ENCODE measurements around the gene LRIG1.

LRIG1 gene

GRCh38 chr3:66489581-66489980 lies 11.2 kb downstream of the LRIG1 start:
- Histone ChIP-seq H3K4me2 (ENCODE audit: low read length) (peak overlapping the region; percentile 91), H3K27ac (ENCODE audit: low read depth, low read length) (peak overlapping the region; percentile 97), H3K9me3 (ENCODE audit: control insufficient read depth, insufficient read depth, low read length) (no peaks in the 10 kb centered on the region), H3K4me3 (ENCODE audit: low read length) (peak overlapping the region; percentile 80), H3K27me3 (ENCODE audit: control insufficient read depth, low read length) (no peaks in the 10 kb centered on the region), H3K4me1 (ENCODE audit: control insufficient read depth, low read length) (peaks cover 100% of the 10 kb centered on the region), H4K20me1 (ENCODE audit: control insufficient read depth, insufficient read depth, low read depth, low read length) (peaks cover 24% of the 10 kb centered on the region), H3K79me2 (ENCODE audit: control insufficient read depth, low read length) (peaks cover 100% of the 10 kb centered on the region), H3K36me3 (ENCODE audit: control insufficient read depth, low read length) (peaks cover 53% of the 10 kb centered on the region), H3F3A (ENCODE audit: control insufficient read depth, insufficient read depth) (peaks cover 26% of the 10 kb centered on the region), H3K9me2 (replicated peaks; ENCODE audit: control insufficient read depth, low read length) (no peaks in the 10 kb centered on the region)
- TF ChIP-seq EZH2phosphoT487 (IDR thresholded peaks at IDR 0.05; ENCODE audit: borderline replicate concordance, low read length) (no peak), CTCF (IDR thresholded peaks at IDR 0.05; ENCODE audit: low read depth, low read length, poor library complexity, severe bottlenecking) (no peak)

- peaks cover 28% of the 10 kb centered on the region for H4K20me1 ChIP-seq (ENCODE audit: control insufficient read depth, insufficient read depth, low read depth, low read length)
- TF ChIP-seq CTCF (IDR thresholded peaks at IDR 0.05; ENCODE audit: low read depth, low read length, poor library complexity, severe bottlenecking) (no peak), EZH2phosphoT487 (IDR thresholded peaks at IDR 0.05; ENCODE audit: borderline replicate concordance, low read length) (no peak)
- H3K36me3 ChIP-seq (ENCODE audit: control insufficient read depth, low read length) = peaks cover 57% of the 10 kb centered on the region
- peak overlapping the region; percentile 91 for H3K4me2 ChIP-seq (ENCODE audit: low read length)
- H3K4me3 ChIP-seq (ENCODE audit: low read length) = peak overlapping the region; percentile 80
- no peaks in the 10 kb centered on the region for H3K9me2 ChIP-seq (replicated peaks; ENCODE audit: control insufficient read depth, low read length)
- H3K27me3 ChIP-seq (ENCODE audit: control insufficient read depth, low read length) = no peaks in the 10 kb centered on the region
- H3K9me3 ChIP-seq (ENCODE audit: control insufficient read depth, insufficient read depth, low read length) = no peaks in the 10 kb centered on the region
- peak overlapping the region; percentile 97 for H3K27ac ChIP-seq (ENCODE audit: low read depth, low read length)
- peaks cover 25% of the 10 kb centered on the region for H3F3A ChIP-seq (ENCODE audit: control insufficient read depth, insufficient read depth)
- peaks cover 100% of the 10 kb centered on the region for H3K4me1 ChIP-seq (ENCODE audit: control insufficient read depth, low read length)
- H3K79me2 ChIP-seq (ENCODE audit: control insufficient read depth, low read length) = peaks cover 100% of the 10 kb centered on the region
Measured at GRCh38 chr3:66489115-66489514, 11.7 kb downstream of the LRIG1 start.

- H3K4me2 ChIP-seq (ENCODE audit: low read length) = peak overlapping the region; percentile 91
- TF ChIP-seq EZH2phosphoT487 (IDR thresholded peaks at IDR 0.05; ENCODE audit: borderline replicate concordance, low read length) (no peak), CTCF (IDR thresholded peaks at IDR 0.05; ENCODE audit: low read depth, low read length, poor library complexity, severe bottlenecking) (no peak)
- H3K9me2 ChIP-seq (replicated peaks; ENCODE audit: control insufficient read depth, low read length) = no peaks in the 10 kb centered on the region
- no peaks in the 10 kb centered on the region for H3K9me3 ChIP-seq (ENCODE audit: control insufficient read depth, insufficient read depth, low read length)
- H4K20me1 ChIP-seq (ENCODE audit: control insufficient read depth, insufficient read depth, low read depth, low read length) = peaks cover 28% of the 10 kb centered on the region
- H3K79me2 ChIP-seq (ENCODE audit: control insufficient read depth, low read length) = peaks cover 100% of the 10 kb centered on the region
- H3K4me3 ChIP-seq (ENCODE audit: low read length) = peak overlapping the region; percentile 80
- H3K27ac ChIP-seq (ENCODE audit: low read depth, low read length) = peak overlapping the region; percentile 97
- peaks cover 57% of the 10 kb centered on the region for H3K36me3 ChIP-seq (ENCODE audit: control insufficient read depth, low read length)
- peaks cover 24% of the 10 kb centered on the region for H3F3A ChIP-seq (ENCODE audit: control insufficient read depth, insufficient read depth)
- peaks cover 100% of the 10 kb centered on the region for H3K4me1 ChIP-seq (ENCODE audit: control insufficient read depth, low read length)
- no peaks in the 10 kb centered on the region for H3K27me3 ChIP-seq (ENCODE audit: control insufficient read depth, low read length)
Measured at GRCh38 chr3:66488492-66488891, 12.3 kb downstream of the LRIG1 start.
